ENCODE measurements around the gene MGAT5.
A peak's percentile ranks its signal among the peaks of the same experiment; 100 is the strongest.

MGAT5 gene

DNA sequence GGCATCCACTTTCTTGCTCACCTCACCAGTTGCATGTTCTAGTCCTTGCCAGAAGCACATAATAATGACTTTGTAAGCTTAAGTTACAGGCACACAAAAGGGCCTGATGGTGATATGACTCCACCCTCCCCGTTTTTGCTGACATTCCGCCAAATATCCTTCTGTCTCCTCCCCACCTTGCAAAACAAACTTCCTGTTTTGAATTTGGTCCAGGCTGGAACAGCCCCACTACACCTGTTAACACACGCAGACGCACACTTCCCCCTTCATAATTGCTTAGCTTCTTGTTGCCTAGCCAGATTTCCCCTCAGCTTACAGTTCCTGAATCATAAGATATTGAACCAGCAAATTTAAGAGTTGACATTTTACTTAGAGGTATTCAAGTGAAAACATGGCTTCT lies at the start of gene MGAT5:
Gene MGAT5 (plus strand): TSS at position 269 of the 400 bp plus-strand sequence. CDS start 332 bp downstream, outside the sequence.
- no peak for DNase-seq

DNA sequence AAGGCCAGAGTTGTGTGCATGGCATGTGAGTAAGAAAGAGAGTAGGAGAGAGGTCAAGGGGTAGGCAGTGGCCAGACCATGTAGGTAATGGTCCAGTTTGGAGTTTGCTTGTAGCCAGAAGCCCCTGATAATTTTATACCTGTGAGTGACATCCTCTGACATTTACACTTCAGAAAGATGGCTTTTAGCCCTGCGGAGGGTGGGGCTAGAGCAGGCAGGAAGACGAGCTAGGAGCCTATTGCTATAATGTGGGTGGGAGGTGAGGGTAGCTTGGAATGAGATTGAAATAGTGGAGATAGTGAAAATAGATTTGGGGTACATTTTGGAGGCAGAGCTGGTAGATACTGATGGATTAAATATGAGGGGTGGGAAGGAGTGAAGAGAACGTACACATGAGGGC lies 48.8 kb upstream of the MGAT5 start:
- DNase-seq: no peak

- DNase-seq: no peak
These were observed 47.8 kb upstream of the MGAT5 start for GRCh38 chr2:134206031-134206430.

DNA sequence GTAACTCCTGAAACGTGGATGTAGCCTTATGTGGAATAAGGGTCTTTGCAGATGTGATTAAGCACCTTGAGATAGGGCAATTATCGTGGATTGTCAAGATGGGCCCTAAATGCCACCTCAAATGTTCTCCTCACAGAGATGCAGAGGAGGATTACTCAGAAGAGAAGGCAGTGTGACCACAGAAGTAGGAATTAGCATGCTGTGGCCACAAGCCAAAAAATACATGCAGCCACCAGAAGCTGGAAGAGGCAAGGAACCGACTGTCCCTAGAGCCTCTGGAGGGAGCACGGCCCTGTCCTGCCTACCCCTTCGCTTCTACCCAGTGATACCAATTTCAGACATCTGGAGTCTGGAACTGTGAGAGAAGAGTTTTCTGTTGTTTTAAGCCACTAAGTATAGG lies 47.3 kb upstream of the MGAT5 start:
- peak; percentile 50 for DNase-seq

- DNase-seq: peak; percentile 95
These were observed 46.2 kb upstream of the MGAT5 start for GRCh38 chr2:134207589-134208209.

GRCh38 chr2:134208825-134209224 lies 45.0 kb upstream of the MGAT5 start:
- DNase-seq: no peak

DNA sequence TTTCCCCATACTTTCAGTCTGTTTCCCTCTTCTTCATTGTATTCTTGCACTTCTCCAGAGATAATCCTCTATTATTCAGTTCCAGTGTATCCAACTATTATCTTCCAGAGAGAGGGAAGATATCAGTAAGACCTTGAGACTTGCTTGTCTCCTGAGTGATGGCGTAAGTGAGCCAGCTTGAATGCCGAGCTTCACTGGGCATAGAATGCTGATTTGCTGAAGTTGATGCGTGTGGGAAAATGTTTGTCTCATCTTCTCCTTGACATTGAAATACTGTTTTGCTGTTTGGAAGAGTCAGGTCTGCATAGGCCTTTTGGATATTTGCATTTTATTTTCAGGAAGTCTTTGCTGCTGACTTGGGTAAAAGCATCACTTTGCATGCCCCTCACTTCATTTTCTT lies 41.1 kb upstream of the MGAT5 start:
- DNase-seq: no peak

- DNase-seq: no peak
These were observed 37.6 kb upstream of the MGAT5 start for GRCh38 chr2:134216152-134216829.

DNA sequence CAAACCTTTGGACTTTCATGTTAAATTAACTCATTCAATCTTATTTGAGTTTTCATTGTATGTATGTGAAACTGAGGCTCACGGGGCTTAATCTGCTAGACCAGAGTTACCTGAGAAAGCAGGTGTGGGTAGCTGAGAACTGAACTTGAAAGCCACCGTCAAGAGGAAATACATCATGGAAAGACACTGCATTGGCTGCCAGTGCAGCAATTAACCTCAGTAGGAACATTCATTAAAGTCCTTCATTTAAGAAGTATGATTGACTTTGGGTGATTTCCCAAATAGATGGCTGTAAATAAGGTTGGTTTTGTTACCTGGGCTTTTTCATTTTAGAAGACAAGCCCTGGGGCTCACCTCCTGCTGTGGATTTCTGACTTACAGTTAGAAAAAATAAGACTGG lies 36.5 kb upstream of the MGAT5 start:
- DNase-seq: no peak

DNA sequence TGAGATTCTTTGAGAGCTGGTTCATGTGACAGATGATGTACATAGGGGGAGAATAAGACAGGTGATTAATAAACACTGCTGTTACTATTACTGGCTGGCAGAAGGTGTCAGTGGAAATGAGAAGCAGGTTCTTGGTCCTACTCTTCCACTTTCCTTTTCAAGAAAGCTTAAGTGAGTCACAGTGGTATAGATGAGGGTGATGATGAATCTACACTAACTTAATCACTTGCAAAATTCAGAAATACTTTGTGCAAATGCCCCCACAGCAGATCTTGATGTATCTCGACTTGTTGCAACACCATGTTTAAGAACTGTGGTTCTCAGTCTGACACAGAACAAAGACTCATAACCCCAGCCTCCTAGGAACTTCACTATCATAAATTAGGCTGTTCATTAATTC lies 35.9 kb upstream of the MGAT5 start:
- no peak for DNase-seq

DNA sequence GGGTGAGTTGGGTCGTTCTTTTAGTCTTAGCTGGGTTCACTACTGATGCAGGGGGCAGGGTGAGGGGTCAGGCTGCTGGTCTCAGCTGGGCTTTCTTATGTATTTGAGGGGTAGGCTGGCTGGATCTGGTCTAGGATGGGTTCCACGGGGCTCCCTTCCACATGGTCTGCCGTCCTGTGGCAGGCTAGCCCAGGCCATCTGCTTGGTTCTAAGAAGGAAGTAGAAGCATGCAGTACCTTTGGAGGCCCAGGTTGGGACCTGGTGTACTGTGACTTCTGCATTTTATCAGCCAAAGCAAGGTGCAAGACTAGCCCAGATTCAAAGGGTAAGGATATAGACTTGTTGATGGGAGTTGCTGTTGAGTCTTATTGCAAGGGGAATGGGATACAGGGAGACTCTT lies 35.5 kb upstream of the MGAT5 start:
- no peak for DNase-seq

- DNase-seq: no peak
These were observed 34.8 kb upstream of the MGAT5 start for GRCh38 chr2:134218930-134219658.

DNA sequence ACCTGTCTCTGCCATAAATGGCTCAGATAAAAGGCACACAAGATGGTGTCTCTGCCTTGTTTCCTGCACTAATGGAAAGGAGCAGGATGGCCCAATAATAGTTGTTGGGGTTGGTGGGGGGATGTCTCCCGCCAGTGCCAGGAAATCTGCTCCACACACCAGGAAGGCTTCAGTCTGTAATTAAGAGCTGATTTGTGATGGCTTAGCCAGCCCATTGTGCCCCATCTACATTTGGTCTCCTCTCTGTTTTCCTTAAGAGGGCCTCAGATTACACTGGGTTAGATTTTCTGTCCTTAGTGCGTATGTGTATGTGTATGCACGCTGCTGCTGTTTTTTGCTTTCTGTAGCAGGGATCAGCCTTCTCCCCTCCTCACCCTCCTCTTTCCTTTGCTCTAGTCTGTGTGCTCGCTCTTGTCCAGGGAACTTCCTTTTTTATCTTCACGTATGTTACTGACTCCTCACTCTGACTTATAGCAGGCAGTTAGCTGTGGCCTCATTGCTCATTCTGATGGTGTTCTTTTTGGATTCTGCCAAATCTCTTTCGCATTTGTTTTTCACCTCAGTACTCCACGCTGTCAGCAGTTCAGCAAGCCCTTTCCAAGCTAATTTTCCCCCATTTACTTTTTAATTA lies 33.4 kb upstream of the MGAT5 start:
- DNase-seq: peak; percentile 21

DNA sequence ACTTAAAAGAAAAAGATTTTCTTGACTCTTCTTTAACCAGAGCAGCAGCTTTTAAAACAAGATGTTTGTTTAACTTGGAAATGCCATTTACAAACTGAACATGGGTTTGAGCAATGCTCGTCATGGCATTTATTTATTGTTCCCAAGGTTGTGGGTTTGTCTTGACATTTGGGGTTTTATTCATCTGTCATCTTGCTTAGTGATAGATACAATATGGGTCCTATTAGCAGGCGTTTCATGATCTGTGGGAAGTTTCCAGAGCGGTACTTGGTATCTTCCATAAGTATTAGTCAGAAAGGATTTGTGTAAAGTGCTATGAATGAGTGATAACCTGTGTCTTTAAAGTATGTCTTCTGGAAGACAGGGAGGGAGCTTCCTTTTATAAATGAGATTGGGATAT lies 29.9 kb upstream of the MGAT5 start:
- no peak for DNase-seq

DNA sequence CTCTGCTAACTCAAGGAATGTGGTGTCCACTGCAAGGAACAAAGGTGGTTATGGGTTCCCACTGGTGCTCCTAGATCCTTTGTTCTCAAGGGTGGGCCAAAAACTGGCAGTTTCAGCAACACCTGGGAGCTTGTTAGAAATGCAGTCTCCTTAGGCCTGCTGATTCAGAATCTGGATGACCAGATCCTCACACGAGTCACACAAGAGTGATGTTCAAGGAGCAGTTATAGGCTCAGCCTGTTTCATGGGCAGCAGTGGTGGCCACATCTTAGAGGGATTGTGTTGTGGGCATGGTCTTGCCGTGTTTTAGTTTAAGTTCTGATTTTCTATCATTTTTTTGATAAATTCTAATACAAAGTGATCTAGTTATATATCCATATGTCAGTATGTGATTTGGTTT lies 28.7 kb upstream of the MGAT5 start:
- no peak for DNase-seq

GRCh38 chr2:134225841-134226240 lies 28.0 kb upstream of the MGAT5 start:
- no peak for DNase-seq

GRCh38 chr2:134226601-134227000 lies 27.3 kb upstream of the MGAT5 start:
- DNase-seq: no peak

- no peak for DNase-seq
These were observed 26.2 kb upstream of the MGAT5 start for GRCh38 chr2:134227666-134228065.

DNA sequence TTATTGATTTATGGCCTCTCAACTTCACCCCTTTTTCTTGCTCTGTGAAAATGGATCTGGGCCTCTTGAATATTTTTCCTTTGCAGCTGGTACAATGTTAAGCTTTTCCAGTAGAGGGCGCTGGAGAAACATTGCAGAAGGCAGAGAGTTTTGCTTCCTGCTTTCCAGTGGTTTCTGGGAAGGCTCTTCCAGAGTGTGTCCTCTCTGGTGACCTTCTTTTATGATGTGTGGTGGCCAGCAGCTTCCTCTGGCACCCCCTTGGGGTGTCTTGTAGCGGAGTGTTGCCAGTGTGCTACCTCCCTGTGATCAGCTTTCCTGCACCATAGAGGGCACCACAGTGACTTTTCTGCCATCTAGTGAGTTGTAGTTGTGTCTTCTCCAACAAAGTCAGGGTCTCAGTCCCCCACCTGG lies 25.4 kb upstream of the MGAT5 start:
- peak; percentile 36 for DNase-seq

- no peak for DNase-seq
These were observed 24.3 kb upstream of the MGAT5 start for GRCh38 chr2:134229540-134229939.

- DNase-seq: no peak
These were observed 23.0 kb upstream of the MGAT5 start for GRCh38 chr2:134230885-134231284.

GRCh38 chr2:134231301-134231964 lies 22.4 kb upstream of the MGAT5 start:
- DNase-seq: no peak

- DNase-seq: no peak
These were observed 21.9 kb upstream of the MGAT5 start for GRCh38 chr2:134231965-134232340.
